Endothelial cell of umbilical vein (primary cell): ENCODE measurements around the gene TMC3. TPM values are rescaled to one million over a fixed set of nuclear protein-coding genes. Genes with fewer than 3 reads are reported as not detected.

Experiments
- BruUV-seq: library from RNA; stranded (reverse); fragments of 400-500 nt; replicated peaks from 2 replicates; lab custom pipeline; 2021; lab: Mats Ljungman, UMichigan
- CTCF ChIA-PET: fragments of 300-600, 350-600 bp; sonication (Branson Sonifier 250); formaldehyde crosslinking; loops from one replicate; lab custom pipeline; 2021; ENCODE audit warnings: antibody characterized with exemption, inconsistent platforms; lab: Charles Lee
- POLR2A ChIA-PET: fragments of 300-600, 350-600 bp; sonication (Branson Sonifier 250); formaldehyde crosslinking; loops from one replicate; lab custom pipeline; 2021; ENCODE audit warnings: antibody characterized with exemption, inconsistent platforms; lab: Charles Lee
- DNase-seq: peaks from one replicate; pipeline ENCODE4 v3.0.0-alpha.2; 2011; ENCODE audit warnings: low read depth, low spot score
- FAIRE-seq: peaks from 2 replicates; lab custom pipeline; 2011; peaks lifted over from hg19 to GRCh38; lab: Jason Lieb, UNC
- H2AFZ ChIP-seq: 2 replicates; pipeline ENCODE4 v1.6.0; 2012; ENCODE audit warnings: low read depth, low read length, control low read depth, inconsistent platforms
- H3K27ac ChIP-seq: 2 replicates; pipeline ENCODE4 v1.5.1; 2011; ENCODE audit warnings: low read depth, mild to moderate bottlenecking, control low read depth, low read length, moderate library complexity; ENCODE audit not compliant: insufficient read depth
- H3K27me3 ChIP-seq, 2 experiments: 2 replicates each; pipeline versions ENCODE4 v1.6.0 to v1.6.1; 2011; ENCODE audit warnings: low read length in 2 of 2, mixed read lengths in 1 of 2; ENCODE audit not compliant: control insufficient read depth in 2 of 2, insufficient read depth in 2 of 2
- H3K36me3 ChIP-seq, 2 experiments: 2 replicates in 1 of 2; 3 replicates in 1 of 2; pipeline ENCODE4 v1.5.1; 2011; ENCODE audit warnings: low read length in 2 of 2, mild to moderate bottlenecking in 1 of 2, moderate library complexity in 1 of 2; ENCODE audit not compliant: control insufficient read depth in 2 of 2, insufficient read depth in 2 of 2; ENCODE audit errors: extremely low read depth in 1 of 2
- H3K4me1 ChIP-seq: 3 replicates; pipeline ENCODE4 v1.5.1; 2011; ENCODE audit warnings: mild to moderate bottlenecking, low read length; ENCODE audit not compliant: control insufficient read depth, insufficient read depth; ENCODE audit errors: extremely low read depth
- H3K4me2 ChIP-seq: 2 replicates; pipeline ENCODE4 v1.6.1; 2011; ENCODE audit warnings: low read length, control low read depth, mixed read lengths; ENCODE audit not compliant: insufficient read depth
- H3K4me3 ChIP-seq, 3 experiments: fragments of 200-600 bp in 1 of 3; sonication (generic), shearing (Covaris generic) in 1 of 3; replicated peaks in 1 of 3; 2 replicates each; pipeline ENCODE4 v1.5.1; 2011 to 2016; ENCODE audit warnings: control low read depth in 3 of 3, low read length in 3 of 3, mild to moderate bottlenecking in 2 of 3, inconsistent platforms in 1 of 3, low read depth in 1 of 3, moderate library complexity in 1 of 3; ENCODE audit not compliant: insufficient read depth in 1 of 3
- H3K79me2 ChIP-seq: 2 replicates; pipeline ENCODE4 v1.6.0; 2012; ENCODE audit warnings: low read length, inconsistent platforms; ENCODE audit not compliant: control insufficient read depth, insufficient read depth
- H3K9ac ChIP-seq: replicated peaks from 2 replicates; pipeline ENCODE3; 2011; ENCODE audit warnings: low read length, control low read depth; ENCODE audit not compliant: insufficient read depth; ENCODE audit errors: extremely low read depth
- H3K9me1 ChIP-seq: replicated peaks from 3 replicates; pipeline ENCODE4 v1.6.0; 2011; ENCODE audit warnings: mild to moderate bottlenecking, low read length; ENCODE audit not compliant: control insufficient read depth, insufficient read depth; ENCODE audit errors: extremely low read depth
- H3K9me3 ChIP-seq: replicated peaks from 2 replicates; pipeline ENCODE4 v1.5.1; 2012; ENCODE audit warnings: low read length, inconsistent platforms; ENCODE audit not compliant: control insufficient read depth, insufficient read depth
- H4K20me1 ChIP-seq: replicated peaks from 2 replicates; pipeline ENCODE3; 2011; ENCODE audit warnings: mild to moderate bottlenecking, low read length; ENCODE audit not compliant: control insufficient read depth, insufficient read depth; ENCODE audit errors: extremely low read depth
- EZH2 ChIP-seq: IDR thresholded peaks from 2 replicates; pipeline ENCODE4 v1.6.1; 2012; ENCODE audit warnings: borderline replicate concordance, low read depth, mild to moderate bottlenecking, moderate library complexity, low read length, inconsistent platforms; ENCODE audit not compliant: severe bottlenecking
- FOS ChIP-seq: IDR thresholded peaks from 2 replicates; pipeline ENCODE4 v1.6.1; 2011; ENCODE audit warnings: mild to moderate bottlenecking, low read length, moderate library complexity, borderline replicate concordance; ENCODE audit not compliant: insufficient read depth
- GATA2 ChIP-seq: IDR thresholded peaks from 2 replicates; pipeline ENCODE4 v1.7.0; 2011; ENCODE audit warnings: low read depth, mild to moderate bottlenecking, moderate library complexity, mixed read lengths, low read length; ENCODE audit not compliant: insufficient read length, insufficient read depth
- JUN ChIP-seq: IDR thresholded peaks from 2 replicates; pipeline ENCODE4 v1.6.1; 2011; ENCODE audit warnings: borderline replicate concordance, low read depth; ENCODE audit not compliant: insufficient read length, insufficient read depth
- MYC ChIP-seq: IDR thresholded peaks from one replicate; pipeline ENCODE4 v1.6.1; 2011; ENCODE audit warnings: mild to moderate bottlenecking, low read depth, low read length
- POLR2A ChIP-seq: IDR thresholded peaks from 2 replicates; pipeline ENCODE4 v1.6.1; 2012; ENCODE audit warnings: low read depth, mild to moderate bottlenecking, control low read depth, low read length
- POLR2AphosphoS5 ChIP-seq: IDR thresholded peaks from 2 replicates; pipeline ENCODE4 v1.6.1; 2012; ENCODE audit warnings: low read depth, mild to moderate bottlenecking, control low read depth, low read length, moderate library complexity; ENCODE audit not compliant: insufficient read depth
- dilution Hi-C: fragments of 300-500 bp; cut with MboI; formaldehyde crosslinking; loops from one replicate; pipeline ENCODE4 v1.15.0; 2019; ENCODE audit warnings: low sequenced_read_pairs; ENCODE audit not compliant: extremely low pct_ligation_motif_present
- intact Hi-C: fragments of 100-400 bp; cut with micrococcal nuclease; formaldehyde crosslinking; loops from one replicate; pipeline ENCODE4 v1.10.0; 2022
- polyA plus RNA-seq, 4 experiments: library from polyadenylated mRNA; depleted of rRNA in 3 of 4; stranded (reverse) in 3 of 4; unstranded in 1 of 4; fragments of >200 nt; gene quantifications; 2 replicates each; pipeline versions ENCODE4 v1.2.1 to v1.2.3, GENCODE V29; 2011 to 2012; ENCODE audit warnings: missing spikeins in 1 of 4
- total RNA-seq: library from RNA; stranded (reverse); gene quantifications from 2 replicates; pipeline ENCODE4 v1.2.3, GENCODE V29; 2021
- TF ChIP-seq, protein P1 (sequence below): IDR thresholded peaks from 2 replicates; pipeline ENCODE4 v1.6.1; 2011; ENCODE audit not compliant: insufficient read depth, insufficient read length
- TF ChIP-seq, protein P2 (sequence below), 2 donors: IDR thresholded peaks; 1 replicate in 1 of 2; 2 replicates in 1 of 2; pipeline ENCODE4 v1.5.1; 2011; ENCODE audit warnings: low read length in 2 of 2, mild to moderate bottlenecking in 2 of 2, moderate library complexity in 2 of 2, control low read depth in 1 of 2, inconsistent platforms in 1 of 2, low read depth in 1 of 2; ENCODE audit not compliant: insufficient read depth in 1 of 2; ENCODE audit errors: extremely low read depth in 1 of 2

The TMC3 gene
- total and polyA plus RNA-seq, 2 donors (not counting 3 experiments of a cell fraction or from before 2014, with no cell fraction given), result not detected

GRCh38 chr15:81332326-81332725 is 41.7 kb downstream of the TMC3 start:
- no peak for DNase-seq
- Histone ChIP-seq H3K9ac (no peak overlapping the region), H3K4me3 (no peak overlapping the region), H3K79me2 (no peaks in the 10 kb centered on the region), H3K36me3 (no peaks in the 10 kb centered on the region), H4K20me1 (no peaks in the 10 kb centered on the region), H3K9me1 (no peaks in the 10 kb centered on the region), H3K27ac (no peak overlapping the region), H3K4me1 (no peaks in the 10 kb centered on the region), H3K4me2 (no peak overlapping the region), H3K27me3 (peaks cover 0 to 2% of the 10 kb centered on the region in 2 experiments), H2AFZ (no peak overlapping the region), H3K9me3 (no peaks in the 10 kb centered on the region)
- dilution Hi-C loops (no loop called here), intact Hi-C loops (no loop called here)
- BruUV-seq, result no TSS peak
- POLR2A ChIA-PET, result no interaction called here
- CTCF ChIA-PET, result no interaction called here
- TF ChIP-seq GATA2, result no peak
- TF ChIP-seq, protein P1, sequence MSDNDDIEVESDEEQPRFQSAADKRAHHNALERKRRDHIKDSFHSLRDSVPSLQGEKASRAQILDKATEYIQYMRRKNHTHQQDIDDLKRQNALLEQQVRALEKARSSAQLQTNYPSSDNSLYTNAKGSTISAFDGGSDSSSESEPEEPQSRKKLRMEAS, result no peak
- TF ChIP-seq POLR2AphosphoS5, result no peak
- no peak for TF ChIP-seq POLR2A
- no peak for TF ChIP-seq JUN
- TF ChIP-seq FOS, result no peak
- TF ChIP-seq EZH2, result no peak
- TF ChIP-seq, protein P2, sequence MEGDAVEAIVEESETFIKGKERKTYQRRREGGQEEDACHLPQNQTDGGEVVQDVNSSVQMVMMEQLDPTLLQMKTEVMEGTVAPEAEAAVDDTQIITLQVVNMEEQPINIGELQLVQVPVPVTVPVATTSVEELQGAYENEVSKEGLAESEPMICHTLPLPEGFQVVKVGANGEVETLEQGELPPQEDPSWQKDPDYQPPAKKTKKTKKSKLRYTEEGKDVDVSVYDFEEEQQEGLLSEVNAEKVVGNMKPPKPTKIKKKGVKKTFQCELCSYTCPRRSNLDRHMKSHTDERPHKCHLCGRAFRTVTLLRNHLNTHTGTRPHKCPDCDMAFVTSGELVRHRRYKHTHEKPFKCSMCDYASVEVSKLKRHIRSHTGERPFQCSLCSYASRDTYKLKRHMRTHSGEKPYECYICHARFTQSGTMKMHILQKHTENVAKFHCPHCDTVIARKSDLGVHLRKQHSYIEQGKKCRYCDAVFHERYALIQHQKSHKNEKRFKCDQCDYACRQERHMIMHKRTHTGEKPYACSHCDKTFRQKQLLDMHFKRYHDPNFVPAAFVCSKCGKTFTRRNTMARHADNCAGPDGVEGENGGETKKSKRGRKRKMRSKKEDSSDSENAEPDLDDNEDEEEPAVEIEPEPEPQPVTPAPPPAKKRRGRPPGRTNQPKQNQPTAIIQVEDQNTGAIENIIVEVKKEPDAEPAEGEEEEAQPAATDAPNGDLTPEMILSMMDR (IDR thresholded peaks at IDR 0.05; ENCODE audit: extremely low read depth in 1 of 2, insufficient read depth in 1 of 2, low read depth in 1 of 2, low read length in 2 of 2), result no peak
- TF ChIP-seq MYC, result no peak
- FAIRE-seq, result no peak
